Loucy (cell line): Measurements from ENCODE around the gene RACGAP1.

Experiments used
- CTCF ChIP-seq: fragments of 200-600 bp; sonication (generic); conservative IDR thresholded peaks from 2 replicates; pipeline ENCODE4 v1.5.1; 2014; ENCODE audit warnings: mild to moderate bottlenecking, antibody characterized with exemption, low read length
- EZH2phosphoT487 ChIP-seq: fragments of 200-600 bp; IDR thresholded peaks from 2 replicates; pipeline ENCODE4 v1.6.1; 2018; ENCODE audit warnings: antibody characterized with exemption, mild to moderate bottlenecking, moderate library complexity, borderline replicate concordance

GRCh38 chr12:49971141-49971540, 54.2 kb downstream of the RACGAP1 start:
- TF ChIP-seq CTCF (no peak), EZH2phosphoT487 (no peak)
